Nephron (organoid): Measurements from ENCODE around the gene CDYL.

Experiments
- H3K27ac Mint-ChIP-seq, 3 experiments: 2 replicates each; pipeline ENCODE4 v1.8.0; 2020; ENCODE audit warnings: mixed read lengths in 3 of 3, mild to moderate bottlenecking in 2 of 3, moderate library complexity in 1 of 3
- H3K27me3 Mint-ChIP-seq: 2 replicates; pipeline ENCODE4 v1.8.0; 2021; ENCODE audit warnings: low read depth, mild to moderate bottlenecking, moderate library complexity, mixed read lengths
- H3K36me3 Mint-ChIP-seq: 2 replicates; pipeline ENCODE4 v1.8.0; 2020; ENCODE audit warnings: low read depth, mixed read lengths
- H3K4me1 Mint-ChIP-seq: 2 replicates; pipeline ENCODE4 v1.8.0; 2020; ENCODE audit warnings: mixed read lengths
- H3K4me3 Mint-ChIP-seq, 3 experiments: 2 replicates each; pipeline ENCODE4 v1.8.0; 2020; ENCODE audit warnings: mild to moderate bottlenecking in 3 of 3, mixed read lengths in 3 of 3, moderate library complexity in 2 of 3
- H3K9me3 Mint-ChIP-seq: 2 replicates; pipeline ENCODE4 v1.8.0; 2020; ENCODE audit warnings: mixed read lengths
- CTCF ChIP-seq, 3 experiments: fragments of 200-600 bp; sonication (generic); IDR thresholded peaks; one replicate each; pipeline ENCODE4 v1.5.0; 2021; ENCODE audit warnings: antibody characterized with exemption in 3 of 3; ENCODE audit not compliant: unreplicated experiment in 3 of 3

The CDYL gene

GRCh38 chr6:4948781-4949450 is 172.7 kb downstream of the CDYL start:
- Mint-ChIP-seq H3K27me3 (no peaks in the 10 kb centered on the region), H3K27ac (no peak overlapping the region), H3K4me3 (no peak overlapping the region), H3K36me3 (peaks cover 77% of the 10 kb centered on the region), H3K9me3 (no peaks in the 10 kb centered on the region), H3K4me1 (peaks cover 1% of the 10 kb centered on the region)
- no peak for TF ChIP-seq CTCF (IDR thresholded peaks at IDR 0.05; ENCODE audit: unreplicated experiment in 3 of 3)

GRCh38 chr6:4950076-4950475 is 173.9 kb downstream of the CDYL start:
- no peaks in the 10 kb centered on the region for H3K27me3 Mint-ChIP-seq
- no peaks in the 10 kb centered on the region for H3K4me1 Mint-ChIP-seq
- no peak overlapping the region for H3K27ac Mint-ChIP-seq
- H3K4me3 Mint-ChIP-seq, result no peak overlapping the region
- no peaks in the 10 kb centered on the region for H3K9me3 Mint-ChIP-seq
- TF ChIP-seq CTCF (IDR thresholded peaks at IDR 0.05; ENCODE audit: unreplicated experiment in 3 of 3), result no peak
- H3K36me3 Mint-ChIP-seq, result peaks cover 74% of the 10 kb centered on the region

GRCh38 chr6:4950836-4951533 is 174.8 kb downstream of the CDYL start:
- Mint-ChIP-seq H3K27ac (no peak overlapping the region), H3K36me3 (peaks cover 74% of the 10 kb centered on the region), H3K4me1 (no peaks in the 10 kb centered on the region), H3K27me3 (no peaks in the 10 kb centered on the region), H3K4me3 (no peak overlapping the region), H3K9me3 (no peaks in the 10 kb centered on the region)
- TF ChIP-seq CTCF (IDR thresholded peaks at IDR 0.05; ENCODE audit: unreplicated experiment in 3 of 3), result no peak

- no peaks in the 10 kb centered on the region for H3K4me1 Mint-ChIP-seq
- no peaks in the 10 kb centered on the region for H3K27me3 Mint-ChIP-seq
- TF ChIP-seq CTCF (IDR thresholded peaks at IDR 0.05; ENCODE audit: unreplicated experiment in 3 of 3), result no peak
- no peak overlapping the region for H3K4me3 Mint-ChIP-seq
- H3K27ac Mint-ChIP-seq, result no peak overlapping the region
- no peaks in the 10 kb centered on the region for H3K9me3 Mint-ChIP-seq
- peaks cover 75% of the 10 kb centered on the region for H3K36me3 Mint-ChIP-seq
These were observed 177.2 kb downstream of the CDYL start for GRCh38 chr6:4953440-4953839.

GRCh38 chr6:4956625-4957024 is 180.4 kb downstream of the CDYL start:
- H3K4me3 Mint-ChIP-seq, result no peak overlapping the region
- peaks cover 2% of the 10 kb centered on the region for H3K9me3 Mint-ChIP-seq
- H3K27ac Mint-ChIP-seq, result no peak overlapping the region
- no peak for TF ChIP-seq CTCF (IDR thresholded peaks at IDR 0.05; ENCODE audit: unreplicated experiment in 3 of 3)
- no peaks in the 10 kb centered on the region for H3K27me3 Mint-ChIP-seq
- H3K36me3 Mint-ChIP-seq, result peaks cover 46% of the 10 kb centered on the region
- H3K4me1 Mint-ChIP-seq, result no peaks in the 10 kb centered on the region
